PC-3 (cell line): Measurements from ENCODE around the gene PRKCQ.

ENCODE experiments used
- EZH2 ChIP-seq: fragments of 300-600 bp; sonication (generic); IDR thresholded peaks from one replicate; pipeline ENCODE4 v1.6.1; 2017; ENCODE audit warnings: antibody characterized with exemption, mild to moderate bottlenecking, low read length; ENCODE audit not compliant: unreplicated experiment
- EZH2phosphoT487 ChIP-seq: fragments of 300-600 bp; sonication (generic); IDR thresholded peaks from 2 replicates; pipeline ENCODE4 v1.6.1; 2018; ENCODE audit warnings: mild to moderate bottlenecking, antibody characterized with exemption, low read length, borderline replicate concordance
- TF ChIP-seq, protein P1 (sequence below): fragments of 300-600 bp; sonication (generic); conservative IDR thresholded peaks from 2 replicates; pipeline ENCODE4 v1.5.1; 2017; ENCODE audit warnings: antibody characterized with exemption, low read depth, mild to moderate bottlenecking, low read length

DNA sequence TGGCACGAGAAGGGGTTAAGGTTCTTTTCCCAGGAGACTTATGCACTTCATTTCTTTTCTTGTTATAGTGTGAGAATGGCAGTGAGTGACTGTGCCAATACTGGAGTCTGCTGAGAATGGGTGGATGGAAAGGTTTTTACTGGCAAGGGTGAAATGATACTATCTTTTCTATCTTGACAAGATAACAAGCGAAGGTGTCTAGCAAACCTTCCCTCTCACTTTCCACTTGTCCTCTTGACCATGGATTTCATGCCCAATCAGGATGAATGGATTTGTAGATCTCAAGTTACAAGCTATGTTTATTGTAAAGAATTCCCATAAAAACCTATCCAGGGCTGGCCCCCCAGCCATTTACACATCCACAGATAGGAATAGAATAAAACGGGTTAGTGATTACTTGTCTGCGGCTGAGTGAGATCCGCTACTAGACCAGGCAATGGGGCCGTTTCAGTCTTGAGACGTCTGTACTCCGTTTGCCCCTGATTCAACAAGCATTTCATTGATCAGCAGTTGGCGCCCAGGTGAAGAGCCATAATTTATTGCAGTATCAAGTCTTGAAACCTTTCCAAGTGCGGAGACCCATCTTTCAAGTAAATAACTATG lies 152.6 kb downstream of the PRKCQ start:
- TF ChIP-seq, protein P1, sequence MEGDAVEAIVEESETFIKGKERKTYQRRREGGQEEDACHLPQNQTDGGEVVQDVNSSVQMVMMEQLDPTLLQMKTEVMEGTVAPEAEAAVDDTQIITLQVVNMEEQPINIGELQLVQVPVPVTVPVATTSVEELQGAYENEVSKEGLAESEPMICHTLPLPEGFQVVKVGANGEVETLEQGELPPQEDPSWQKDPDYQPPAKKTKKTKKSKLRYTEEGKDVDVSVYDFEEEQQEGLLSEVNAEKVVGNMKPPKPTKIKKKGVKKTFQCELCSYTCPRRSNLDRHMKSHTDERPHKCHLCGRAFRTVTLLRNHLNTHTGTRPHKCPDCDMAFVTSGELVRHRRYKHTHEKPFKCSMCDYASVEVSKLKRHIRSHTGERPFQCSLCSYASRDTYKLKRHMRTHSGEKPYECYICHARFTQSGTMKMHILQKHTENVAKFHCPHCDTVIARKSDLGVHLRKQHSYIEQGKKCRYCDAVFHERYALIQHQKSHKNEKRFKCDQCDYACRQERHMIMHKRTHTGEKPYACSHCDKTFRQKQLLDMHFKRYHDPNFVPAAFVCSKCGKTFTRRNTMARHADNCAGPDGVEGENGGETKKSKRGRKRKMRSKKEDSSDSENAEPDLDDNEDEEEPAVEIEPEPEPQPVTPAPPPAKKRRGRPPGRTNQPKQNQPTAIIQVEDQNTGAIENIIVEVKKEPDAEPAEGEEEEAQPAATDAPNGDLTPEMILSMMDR = no peak
- TF ChIP-seq EZH2 (no peak), EZH2phosphoT487 (no peak)
